ENCODE results near the gene ADCY7. TPM values are rescaled to one million over a fixed set of nuclear protein-coding genes. Genes with fewer than 3 reads are reported as not detected.

ADCY7 gene
- total RNA-seq, 1 experiment from 2014 or later: 5.9 TPM

GRCh38 chr16:50254072-50254471, 12.3 kb upstream of the ADCY7 start:
- peaks cover 11% of the 10 kb centered on the region for H3K4me1 Mint-ChIP-seq
- ATAC-seq (no peak), DNase-seq (ENCODE audit: low spot score) (no peak)
- no peak overlapping the region for H3K4me3 Mint-ChIP-seq
- POLR2A ChIA-PET: no interaction called here
- CTCF ChIA-PET: interaction anchor here (0.6 to 1.5 kb wide), 3 partner anchors 29 to 73 kb away, joined by 3 to 5 read pairs (median 4); no protein-coding TSS in a partner anchor
- H3K27me3 Mint-ChIP-seq (ENCODE audit: low read depth): no peaks in the 10 kb centered on the region
- H3K9me3 Mint-ChIP-seq: no peaks in the 10 kb centered on the region
- no peaks in the 10 kb centered on the region for H3K36me3 Mint-ChIP-seq
- peak overlapping the region; percentile 0; the same call in 1 of the 2 replicates for H3K27ac Mint-ChIP-seq
- TF ChIP-seq, protein P1, sequence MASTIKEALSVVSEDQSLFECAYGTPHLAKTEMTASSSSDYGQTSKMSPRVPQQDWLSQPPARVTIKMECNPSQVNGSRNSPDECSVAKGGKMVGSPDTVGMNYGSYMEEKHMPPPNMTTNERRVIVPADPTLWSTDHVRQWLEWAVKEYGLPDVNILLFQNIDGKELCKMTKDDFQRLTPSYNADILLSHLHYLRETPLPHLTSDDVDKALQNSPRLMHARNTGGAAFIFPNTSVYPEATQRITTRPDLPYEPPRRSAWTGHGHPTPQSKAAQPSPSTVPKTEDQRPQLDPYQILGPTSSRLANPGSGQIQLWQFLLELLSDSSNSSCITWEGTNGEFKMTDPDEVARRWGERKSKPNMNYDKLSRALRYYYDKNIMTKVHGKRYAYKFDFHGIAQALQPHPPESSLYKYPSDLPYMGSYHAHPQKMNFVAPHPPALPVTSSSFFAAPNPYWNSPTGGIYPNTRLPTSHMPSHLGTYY (CRISPR knock-in tag; IDR thresholded peaks at IDR 0.05): no peak
- TF ChIP-seq MLX (CRISPR knock-in tag; IDR thresholded peaks at IDR 0.05) (no peak), TEAD4 (CRISPR knock-in tag; IDR thresholded peaks at IDR 0.05) (no peak)

DNA sequence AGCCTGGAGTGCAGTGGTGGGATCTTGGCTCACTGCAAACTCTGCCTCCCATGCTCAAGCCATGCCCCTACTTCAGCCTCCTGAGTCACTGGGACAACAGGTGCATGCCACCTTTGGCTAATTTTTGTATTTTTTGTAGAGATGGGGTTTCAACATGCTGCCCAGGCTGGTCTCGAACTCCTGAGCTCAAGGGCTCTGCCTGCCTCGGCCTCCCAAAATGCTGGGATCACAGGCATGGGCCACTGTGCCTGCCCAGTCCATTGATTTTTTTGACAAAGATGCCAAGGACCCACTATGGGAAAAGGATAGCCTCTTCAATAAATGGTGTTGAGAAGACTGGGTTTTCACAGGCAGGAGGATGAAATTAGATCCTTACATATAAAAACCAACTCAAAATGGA, 10.8 kb upstream of the ADCY7 start:
- ChIA-PET CTCF (interaction anchor here (1.3 kb wide), 1 partner anchor 230 kb away, joined by 3 read pairs; the partner anchor contains the start of gene CNEP1R1), POLR2A (no interaction called here)
- no peak for DNase-seq (ENCODE audit: low spot score)
- Mint-ChIP-seq H3K9me3 (peaks cover 8% of the 10 kb centered on the region), H3K36me3 (no peaks in the 10 kb centered on the region), H3K27me3 (ENCODE audit: low read depth) (no peaks in the 10 kb centered on the region), H3K27ac (no peak overlapping the region), H3K4me1 (peaks cover 13% of the 10 kb centered on the region), H3K4me3 (no peak overlapping the region)
- TF ChIP-seq MXD4 (CRISPR knock-in tag; IDR thresholded peaks at IDR 0.05; ENCODE audit: borderline replicate concordance): no peak
- TF ChIP-seq ZBTB43 (CRISPR knock-in tag; IDR thresholded peaks at IDR 0.05): no peak
- no peak for TF ChIP-seq ZNF263 (CRISPR knock-in tag; IDR thresholded peaks at IDR 0.05; ENCODE audit: low read depth)
- no peak for TF ChIP-seq RORB (CRISPR knock-in tag; IDR thresholded peaks at IDR 0.05)
- no peak for ATAC-seq

DNA sequence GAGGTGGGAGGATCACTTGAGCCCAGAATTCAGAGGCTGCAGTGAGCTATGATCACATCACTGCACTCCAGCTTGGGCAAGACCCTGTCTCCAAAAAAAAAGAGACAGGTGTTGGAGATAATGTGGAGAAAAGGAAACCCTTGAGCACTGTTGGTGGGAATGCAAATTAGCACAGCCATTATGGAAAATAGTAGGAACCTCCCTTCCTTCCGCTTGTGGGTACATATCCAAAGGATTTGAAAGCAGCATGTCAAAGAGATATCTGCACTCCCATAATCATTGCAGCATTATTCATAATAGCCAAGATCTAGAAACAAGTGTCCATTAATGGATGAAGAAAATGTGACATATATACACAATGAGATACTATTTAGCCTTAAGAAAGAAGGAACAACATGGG, 9.7 kb upstream of the ADCY7 start:
- ATAC-seq: no peak
- Mint-ChIP-seq H3K27me3 (ENCODE audit: low read depth) (no peaks in the 10 kb centered on the region), H3K36me3 (no peaks in the 10 kb centered on the region), H3K9me3 (peaks cover 8% of the 10 kb centered on the region), H3K27ac (no peak overlapping the region), H3K4me3 (no peak overlapping the region), H3K4me1 (peaks cover 13% of the 10 kb centered on the region)
- CTCF ChIA-PET: no interaction called here
- POLR2A ChIA-PET: no interaction called here
- DNase-seq (ENCODE audit: low spot score): no peak
- no peak for TF ChIP-seq STAT6 (CRISPR knock-in tag; conservative IDR thresholded peaks at IDR 0.05; ENCODE audit: low read depth)
- TF ChIP-seq AR (CRISPR knock-in tag; IDR thresholded peaks at IDR 0.05): no peak
- TF ChIP-seq ARID4B (CRISPR knock-in tag; IDR thresholded peaks at IDR 0.05; ENCODE audit: borderline replicate concordance): no peak
- TF ChIP-seq SOX15 (CRISPR knock-in tag; IDR thresholded peaks at IDR 0.05): no peak
- TF ChIP-seq MYBL2 (CRISPR knock-in tag; IDR thresholded peaks at IDR 0.05): no peak
- no peak for TF ChIP-seq NR3C1 (CRISPR knock-in tag; conservative IDR thresholded peaks at IDR 0.05; ENCODE audit: low read depth)
- no peak for TF ChIP-seq PRRX2 (CRISPR knock-in tag; IDR thresholded peaks at IDR 0.05)
- TF ChIP-seq SMAD4 (CRISPR knock-in tag; IDR thresholded peaks at IDR 0.05): no peak
- TF ChIP-seq, protein P1 (CRISPR knock-in tag; IDR thresholded peaks at IDR 0.05): no peak
- TF ChIP-seq, protein P2, sequence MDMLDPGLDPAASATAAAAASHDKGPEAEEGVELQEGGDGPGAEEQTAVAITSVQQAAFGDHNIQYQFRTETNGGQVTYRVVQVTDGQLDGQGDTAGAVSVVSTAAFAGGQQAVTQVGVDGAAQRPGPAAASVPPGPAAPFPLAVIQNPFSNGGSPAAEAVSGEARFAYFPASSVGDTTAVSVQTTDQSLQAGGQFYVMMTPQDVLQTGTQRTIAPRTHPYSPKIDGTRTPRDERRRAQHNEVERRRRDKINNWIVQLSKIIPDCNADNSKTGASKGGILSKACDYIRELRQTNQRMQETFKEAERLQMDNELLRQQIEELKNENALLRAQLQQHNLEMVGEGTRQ (CRISPR knock-in tag; IDR thresholded peaks at IDR 0.05): no peak

Measured in WTC11 (cell line).